HEK293 (cell line): Measurements from ENCODE around the gene PLCZ1.

ENCODE experiments used
- CTCF ChIA-PET: fragments of 350-600 bp; formaldehyde crosslinking; extraction: SDS; loops from one replicate; lab custom pipeline; 2021; ENCODE audit warnings: antibody characterized with exemption; lab: Yijun Ruan, JAX
- POLR2A ChIA-PET: fragments of 300-600 bp; formaldehyde crosslinking; extraction: SDS; loops from one replicate; lab custom pipeline; 2020; ENCODE audit warnings: antibody characterized with exemption, inconsistent platforms; lab: Yijun Ruan, JAX
- H3K27ac ChIP-seq: fragments of 200-500 bp; sonication (Bioruptor generic); 2 replicates; pipeline ENCODE4 v1.5.1; 2014; ENCODE audit warnings: low read depth, low read length, control low read depth, inconsistent platforms; ENCODE audit errors: extremely low read depth
- H3K36me3 ChIP-seq, 2 experiments: fragments of 200-500 bp in 1 of 2; sonication (Bioruptor generic) in 1 of 2; 1 replicate in 1 of 2; 2 replicates in 1 of 2; pipeline ENCODE4 v1.5.1; 2014 to 2017; ENCODE audit warnings: inconsistent platforms in 2 of 2, low read length in 2 of 2; ENCODE audit not compliant: control insufficient read depth in 2 of 2, insufficient read depth in 1 of 2
- H3K4me1 ChIP-seq: fragments of 200-500 bp; sonication (Bioruptor generic); 2 replicates; pipeline ENCODE4 v1.5.1; 2014; ENCODE audit warnings: mild to moderate bottlenecking, low read length, inconsistent platforms; ENCODE audit not compliant: control insufficient read depth, insufficient read depth
- H3K4me3 ChIP-seq: 2 replicates; pipeline ENCODE4 v1.5.1; 2011; ENCODE audit warnings: low read depth, mild to moderate bottlenecking, control low read depth, low read length, moderate library complexity
- H3K9me3 ChIP-seq: fragments of 200-500 bp; sonication (Bioruptor generic); 2 replicates; pipeline ENCODE4 v1.5.1; 2014; ENCODE audit warnings: low read depth, low read length, inconsistent platforms; ENCODE audit not compliant: control insufficient read depth, insufficient read depth
- FEZF1 ChIP-seq: fragments of 450-650 bp; formaldehyde crosslinking; IDR thresholded peaks from 2 replicates; pipeline ENCODE4 v1.5.1; 2016; ENCODE audit warnings: missing biosample characterization, missing genetic modification characterization
- GFI1B ChIP-seq: fragments of 450-650 bp; formaldehyde crosslinking; IDR thresholded peaks from 2 replicates; pipeline ENCODE4 v1.5.1; 2016; ENCODE audit warnings: missing biosample characterization, missing genetic modification characterization
- RBAK ChIP-seq: fragments of 450-650 bp; formaldehyde crosslinking; IDR thresholded peaks from 2 replicates; pipeline ENCODE4 v1.5.1; 2016; ENCODE audit warnings: missing biosample characterization, missing genetic modification characterization
- SP2 ChIP-seq: fragments of 450-650 bp; formaldehyde crosslinking; IDR thresholded peaks from 2 replicates; pipeline ENCODE4 v1.5.1; 2016; ENCODE audit warnings: missing biosample characterization, missing genetic modification characterization
- ZFP69B ChIP-seq: fragments of 450-650 bp; formaldehyde crosslinking; IDR thresholded peaks from 2 replicates; pipeline ENCODE4 v1.5.1; 2016; ENCODE audit warnings: missing biosample characterization, missing genetic modification characterization
- ZNF132 ChIP-seq: fragments of 450-650 bp; formaldehyde crosslinking; IDR thresholded peaks from 2 replicates; pipeline ENCODE4 v1.5.1; 2017; ENCODE audit warnings: missing biosample characterization, missing genetic modification characterization, borderline replicate concordance
- ZNF155 ChIP-seq: fragments of 450-650 bp; formaldehyde crosslinking; IDR thresholded peaks from 2 replicates; pipeline ENCODE4 v1.5.1; 2016; ENCODE audit warnings: missing biosample characterization, missing genetic modification characterization
- ZNF184 ChIP-seq: fragments of 450-650 bp; IDR thresholded peaks from 2 replicates; pipeline ENCODE4 v1.5.1; 2018; ENCODE audit warnings: missing biosample characterization, mild to moderate bottlenecking, missing genetic modification characterization
- ZNF214 ChIP-seq: fragments of 450-650 bp; formaldehyde crosslinking; IDR thresholded peaks from 2 replicates; pipeline ENCODE4 v1.5.1; 2017; ENCODE audit warnings: missing biosample characterization, mild to moderate bottlenecking, missing genetic modification characterization, borderline replicate concordance
- ZNF311 ChIP-seq: fragments of 450-650 bp; formaldehyde crosslinking; IDR thresholded peaks from 2 replicates; pipeline ENCODE4 v1.5.1; 2017; ENCODE audit warnings: missing biosample characterization, missing genetic modification characterization, borderline replicate concordance
- ZNF354C ChIP-seq: fragments of 450-650 bp; formaldehyde crosslinking; IDR thresholded peaks from 2 replicates; pipeline ENCODE4 v1.5.1; 2016; ENCODE audit warnings: missing biosample characterization, missing genetic modification characterization, low read depth, borderline replicate concordance
- ZNF394 ChIP-seq: fragments of 450-650 bp; formaldehyde crosslinking; IDR thresholded peaks from 2 replicates; pipeline ENCODE4 v1.5.1; 2016; ENCODE audit warnings: missing biosample characterization, missing genetic modification characterization, mild to moderate bottlenecking, moderate library complexity, borderline replicate concordance
- ZNF416 ChIP-seq: fragments of 450-650 bp; formaldehyde crosslinking; IDR thresholded peaks from 2 replicates; pipeline ENCODE4 v1.5.1; 2016; ENCODE audit warnings: missing biosample characterization, missing genetic modification characterization
- ZNF473 ChIP-seq: fragments of 450-650 bp; formaldehyde crosslinking; IDR thresholded peaks from 2 replicates; pipeline ENCODE4 v1.5.1; 2017; ENCODE audit warnings: missing biosample characterization, missing genetic modification characterization
- ZNF521 ChIP-seq: fragments of 450-650 bp; formaldehyde crosslinking; IDR thresholded peaks from 2 replicates; pipeline ENCODE4 v1.5.1; 2017; ENCODE audit warnings: missing biosample characterization, mild to moderate bottlenecking, missing genetic modification characterization
- ZNF544 ChIP-seq: fragments of 450-650 bp; formaldehyde crosslinking; IDR thresholded peaks from 2 replicates; pipeline ENCODE4 v1.5.0; 2017; ENCODE audit warnings: missing biosample characterization, missing genetic modification characterization
- ZNF549 ChIP-seq: fragments of 450-650 bp; IDR thresholded peaks from 2 replicates; pipeline ENCODE4 v1.5.1; 2018; ENCODE audit warnings: missing biosample characterization, missing genetic modification characterization, mild to moderate bottlenecking, inconsistent platforms, moderate library complexity
- ZNF571 ChIP-seq: fragments of 450-650 bp; formaldehyde crosslinking; IDR thresholded peaks from 2 replicates; pipeline ENCODE4 v1.5.0; 2017; ENCODE audit warnings: missing biosample characterization, missing genetic modification characterization
- ZNF629 ChIP-seq: fragments of 450-650 bp; formaldehyde crosslinking; IDR thresholded peaks from 2 replicates; pipeline ENCODE4 v1.5.1; 2017; ENCODE audit warnings: missing biosample characterization, missing genetic modification characterization
- ZSCAN30 ChIP-seq: fragments of 450-650 bp; IDR thresholded peaks from 2 replicates; pipeline ENCODE4 v1.5.1; 2018; ENCODE audit warnings: missing biosample characterization, mild to moderate bottlenecking, missing genetic modification characterization, moderate library complexity
- ZXDB ChIP-seq: fragments of 450-650 bp; formaldehyde crosslinking; IDR thresholded peaks from 2 replicates; pipeline ENCODE4 v1.5.1; 2016; ENCODE audit warnings: missing biosample characterization, missing genetic modification characterization
- TF ChIP-seq, protein P1 (sequence below): fragments of 450-650 bp; formaldehyde crosslinking; IDR thresholded peaks from 2 replicates; pipeline ENCODE4 v1.5.1; 2016; ENCODE audit warnings: missing biosample characterization, missing genetic modification characterization
- TF ChIP-seq, protein P2 (sequence below): fragments of 450-650 bp; formaldehyde crosslinking; IDR thresholded peaks from 2 replicates; pipeline ENCODE4 v1.5.1; 2016; ENCODE audit warnings: missing biosample characterization, missing genetic modification characterization
- TF ChIP-seq, protein P3 (sequence below): fragments of 450-650 bp; formaldehyde crosslinking; IDR thresholded peaks from 2 replicates; pipeline ENCODE4 v1.5.1; 2016; ENCODE audit warnings: missing biosample characterization, missing genetic modification characterization
- TF ChIP-seq, protein P4 (sequence below): fragments of 450-650 bp; formaldehyde crosslinking; IDR thresholded peaks from 2 replicates; pipeline ENCODE4 v1.5.1; 2016; ENCODE audit warnings: missing biosample characterization, missing genetic modification characterization
- TF ChIP-seq, protein P5 (sequence below): fragments of 450-650 bp; formaldehyde crosslinking; IDR thresholded peaks from 2 replicates; pipeline ENCODE4 v1.5.1; 2016; ENCODE audit warnings: missing biosample characterization, missing genetic modification characterization, borderline replicate concordance

The PLCZ1 gene

DNA sequence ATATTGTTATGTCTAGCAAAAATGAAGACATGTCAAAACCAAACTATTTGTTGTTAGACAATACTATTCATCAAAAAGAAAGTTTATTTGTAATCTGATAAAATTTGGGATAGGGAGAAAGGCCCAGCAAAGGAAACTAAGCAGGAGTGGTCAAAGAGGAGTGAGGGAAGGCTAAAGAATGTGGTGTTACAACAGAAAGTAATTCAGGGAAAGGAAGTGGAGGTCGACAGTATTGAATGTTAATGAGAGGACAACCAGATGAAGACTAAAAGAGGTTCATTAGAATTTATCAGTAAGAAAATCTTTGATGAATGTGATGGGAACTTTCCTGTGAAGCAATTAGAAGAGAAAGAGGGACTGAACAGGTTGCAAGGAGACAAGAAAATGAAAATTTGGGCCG lies 33.9 kb downstream of the PLCZ1 start (continued):
- TF ChIP-seq, protein P1, sequence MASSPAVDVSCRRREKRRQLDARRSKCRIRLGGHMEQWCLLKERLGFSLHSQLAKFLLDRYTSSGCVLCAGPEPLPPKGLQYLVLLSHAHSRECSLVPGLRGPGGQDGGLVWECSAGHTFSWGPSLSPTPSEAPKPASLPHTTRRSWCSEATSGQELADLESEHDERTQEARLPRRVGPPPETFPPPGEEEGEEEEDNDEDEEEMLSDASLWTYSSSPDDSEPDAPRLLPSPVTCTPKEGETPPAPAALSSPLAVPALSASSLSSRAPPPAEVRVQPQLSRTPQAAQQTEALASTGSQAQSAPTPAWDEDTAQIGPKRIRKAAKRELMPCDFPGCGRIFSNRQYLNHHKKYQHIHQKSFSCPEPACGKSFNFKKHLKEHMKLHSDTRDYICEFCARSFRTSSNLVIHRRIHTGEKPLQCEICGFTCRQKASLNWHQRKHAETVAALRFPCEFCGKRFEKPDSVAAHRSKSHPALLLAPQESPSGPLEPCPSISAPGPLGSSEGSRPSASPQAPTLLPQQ (tag by site-specific recombination), result no peak
- TF ChIP-seq ZNF132 (tag by site-specific recombination), result no peak
- TF ChIP-seq ZNF544, result no peak
- TF ChIP-seq, protein P2, sequence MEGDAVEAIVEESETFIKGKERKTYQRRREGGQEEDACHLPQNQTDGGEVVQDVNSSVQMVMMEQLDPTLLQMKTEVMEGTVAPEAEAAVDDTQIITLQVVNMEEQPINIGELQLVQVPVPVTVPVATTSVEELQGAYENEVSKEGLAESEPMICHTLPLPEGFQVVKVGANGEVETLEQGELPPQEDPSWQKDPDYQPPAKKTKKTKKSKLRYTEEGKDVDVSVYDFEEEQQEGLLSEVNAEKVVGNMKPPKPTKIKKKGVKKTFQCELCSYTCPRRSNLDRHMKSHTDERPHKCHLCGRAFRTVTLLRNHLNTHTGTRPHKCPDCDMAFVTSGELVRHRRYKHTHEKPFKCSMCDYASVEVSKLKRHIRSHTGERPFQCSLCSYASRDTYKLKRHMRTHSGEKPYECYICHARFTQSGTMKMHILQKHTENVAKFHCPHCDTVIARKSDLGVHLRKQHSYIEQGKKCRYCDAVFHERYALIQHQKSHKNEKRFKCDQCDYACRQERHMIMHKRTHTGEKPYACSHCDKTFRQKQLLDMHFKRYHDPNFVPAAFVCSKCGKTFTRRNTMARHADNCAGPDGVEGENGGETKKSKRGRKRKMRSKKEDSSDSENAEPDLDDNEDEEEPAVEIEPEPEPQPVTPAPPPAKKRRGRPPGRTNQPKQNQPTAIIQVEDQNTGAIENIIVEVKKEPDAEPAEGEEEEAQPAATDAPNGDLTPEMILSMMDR (tag by site-specific recombination), result no peak
- TF ChIP-seq ZNF311 (tag by site-specific recombination), result no peak
- no peak for TF ChIP-seq ZNF184
- TF ChIP-seq FEZF1, result no peak
- TF ChIP-seq, protein P3, sequence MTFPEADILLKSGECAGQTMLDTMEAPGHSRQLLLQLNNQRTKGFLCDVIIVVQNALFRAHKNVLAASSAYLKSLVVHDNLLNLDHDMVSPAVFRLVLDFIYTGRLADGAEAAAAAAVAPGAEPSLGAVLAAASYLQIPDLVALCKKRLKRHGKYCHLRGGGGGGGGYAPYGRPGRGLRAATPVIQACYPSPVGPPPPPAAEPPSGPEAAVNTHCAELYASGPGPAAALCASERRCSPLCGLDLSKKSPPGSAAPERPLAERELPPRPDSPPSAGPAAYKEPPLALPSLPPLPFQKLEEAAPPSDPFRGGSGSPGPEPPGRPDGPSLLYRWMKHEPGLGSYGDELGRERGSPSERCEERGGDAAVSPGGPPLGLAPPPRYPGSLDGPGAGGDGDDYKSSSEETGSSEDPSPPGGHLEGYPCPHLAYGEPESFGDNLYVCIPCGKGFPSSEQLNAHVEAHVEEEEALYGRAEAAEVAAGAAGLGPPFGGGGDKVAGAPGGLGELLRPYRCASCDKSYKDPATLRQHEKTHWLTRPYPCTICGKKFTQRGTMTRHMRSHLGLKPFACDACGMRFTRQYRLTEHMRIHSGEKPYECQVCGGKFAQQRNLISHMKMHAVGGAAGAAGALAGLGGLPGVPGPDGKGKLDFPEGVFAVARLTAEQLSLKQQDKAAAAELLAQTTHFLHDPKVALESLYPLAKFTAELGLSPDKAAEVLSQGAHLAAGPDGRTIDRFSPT, result no peak
- no peak for TF ChIP-seq ZNF549 (tag by site-specific recombination)

DNA sequence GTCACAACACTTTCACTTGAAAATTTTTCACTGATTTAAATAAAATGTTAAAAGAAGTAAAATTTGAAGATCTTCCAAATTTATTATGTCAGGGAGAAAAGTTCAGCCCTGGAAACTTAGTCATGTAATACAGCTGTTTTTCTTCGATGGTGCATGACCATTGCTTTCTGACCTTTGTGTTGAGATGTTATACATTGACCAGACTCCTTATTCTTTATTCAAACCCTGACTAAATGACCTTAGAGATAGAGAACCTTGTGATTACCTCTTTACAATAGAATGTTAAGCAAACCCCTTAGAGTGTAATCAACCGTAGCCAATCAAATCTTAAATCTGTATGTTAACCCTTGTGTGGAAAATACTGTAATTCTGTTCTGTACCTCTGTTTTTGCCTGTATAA lies 34.5 kb downstream of the PLCZ1 start:
- ChIA-PET CTCF (no interaction called here), POLR2A (no interaction called here)
- TF ChIP-seq ZNF394 (tag by site-specific recombination) (no peak), ZFP69B (tag by site-specific recombination) (no peak), ZNF354C (tag by site-specific recombination) (no peak), ZSCAN30 (tag by site-specific recombination) (no peak), ZNF214 (tag by site-specific recombination) (no peak), ZNF521 (tag by site-specific recombination) (no peak), SP2 (tag by site-specific recombination) (no peak), ZXDB (tag by site-specific recombination) (no peak), ZNF629 (tag by site-specific recombination) (no peak), GFI1B (tag by site-specific recombination) (no peak), ZNF571 (no peak), RBAK (no peak), ZNF416 (tag by site-specific recombination) (no peak), ZNF473 (tag by site-specific recombination) (no peak), ZNF155 (no peak)
- TF ChIP-seq, protein P4, sequence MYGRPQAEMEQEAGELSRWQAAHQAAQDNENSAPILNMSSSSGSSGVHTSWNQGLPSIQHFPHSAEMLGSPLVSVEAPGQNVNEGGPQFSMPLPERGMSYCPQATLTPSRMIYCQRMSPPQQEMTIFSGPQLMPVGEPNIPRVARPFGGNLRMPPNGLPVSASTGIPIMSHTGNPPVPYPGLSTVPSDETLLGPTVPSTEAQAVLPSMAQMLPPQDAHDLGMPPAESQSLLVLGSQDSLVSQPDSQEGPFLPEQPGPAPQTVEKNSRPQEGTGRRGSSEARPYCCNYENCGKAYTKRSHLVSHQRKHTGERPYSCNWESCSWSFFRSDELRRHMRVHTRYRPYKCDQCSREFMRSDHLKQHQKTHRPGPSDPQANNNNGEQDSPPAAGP (tag by site-specific recombination), result no peak
- TF ChIP-seq, protein P5, sequence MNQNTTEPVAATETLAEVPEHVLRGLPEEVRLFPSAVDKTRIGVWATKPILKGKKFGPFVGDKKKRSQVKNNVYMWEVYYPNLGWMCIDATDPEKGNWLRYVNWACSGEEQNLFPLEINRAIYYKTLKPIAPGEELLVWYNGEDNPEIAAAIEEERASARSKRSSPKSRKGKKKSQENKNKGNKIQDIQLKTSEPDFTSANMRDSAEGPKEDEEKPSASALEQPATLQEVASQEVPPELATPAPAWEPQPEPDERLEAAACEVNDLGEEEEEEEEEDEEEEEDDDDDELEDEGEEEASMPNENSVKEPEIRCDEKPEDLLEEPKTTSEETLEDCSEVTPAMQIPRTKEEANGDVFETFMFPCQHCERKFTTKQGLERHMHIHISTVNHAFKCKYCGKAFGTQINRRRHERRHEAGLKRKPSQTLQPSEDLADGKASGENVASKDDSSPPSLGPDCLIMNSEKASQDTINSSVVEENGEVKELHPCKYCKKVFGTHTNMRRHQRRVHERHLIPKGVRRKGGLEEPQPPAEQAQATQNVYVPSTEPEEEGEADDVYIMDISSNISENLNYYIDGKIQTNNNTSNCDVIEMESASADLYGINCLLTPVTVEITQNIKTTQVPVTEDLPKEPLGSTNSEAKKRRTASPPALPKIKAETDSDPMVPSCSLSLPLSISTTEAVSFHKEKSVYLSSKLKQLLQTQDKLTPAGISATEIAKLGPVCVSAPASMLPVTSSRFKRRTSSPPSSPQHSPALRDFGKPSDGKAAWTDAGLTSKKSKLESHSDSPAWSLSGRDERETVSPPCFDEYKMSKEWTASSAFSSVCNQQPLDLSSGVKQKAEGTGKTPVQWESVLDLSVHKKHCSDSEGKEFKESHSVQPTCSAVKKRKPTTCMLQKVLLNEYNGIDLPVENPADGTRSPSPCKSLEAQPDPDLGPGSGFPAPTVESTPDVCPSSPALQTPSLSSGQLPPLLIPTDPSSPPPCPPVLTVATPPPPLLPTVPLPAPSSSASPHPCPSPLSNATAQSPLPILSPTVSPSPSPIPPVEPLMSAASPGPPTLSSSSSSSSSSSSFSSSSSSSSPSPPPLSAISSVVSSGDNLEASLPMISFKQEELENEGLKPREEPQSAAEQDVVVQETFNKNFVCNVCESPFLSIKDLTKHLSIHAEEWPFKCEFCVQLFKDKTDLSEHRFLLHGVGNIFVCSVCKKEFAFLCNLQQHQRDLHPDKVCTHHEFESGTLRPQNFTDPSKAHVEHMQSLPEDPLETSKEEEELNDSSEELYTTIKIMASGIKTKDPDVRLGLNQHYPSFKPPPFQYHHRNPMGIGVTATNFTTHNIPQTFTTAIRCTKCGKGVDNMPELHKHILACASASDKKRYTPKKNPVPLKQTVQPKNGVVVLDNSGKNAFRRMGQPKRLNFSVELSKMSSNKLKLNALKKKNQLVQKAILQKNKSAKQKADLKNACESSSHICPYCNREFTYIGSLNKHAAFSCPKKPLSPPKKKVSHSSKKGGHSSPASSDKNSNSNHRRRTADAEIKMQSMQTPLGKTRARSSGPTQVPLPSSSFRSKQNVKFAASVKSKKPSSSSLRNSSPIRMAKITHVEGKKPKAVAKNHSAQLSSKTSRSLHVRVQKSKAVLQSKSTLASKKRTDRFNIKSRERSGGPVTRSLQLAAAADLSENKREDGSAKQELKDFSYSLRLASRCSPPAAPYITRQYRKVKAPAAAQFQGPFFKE (tag by site-specific recombination), result no peak
- H3K36me3 ChIP-seq, result no peaks in the 10 kb centered on the region
- H3K4me1 ChIP-seq, result no peaks in the 10 kb centered on the region
- no peaks in the 10 kb centered on the region for H3K9me3 ChIP-seq
- H3K4me3 ChIP-seq, result no peak overlapping the region
- no peak overlapping the region for H3K27ac ChIP-seq
